AG04449 (cell line): ENCODE measurements around the gene GRAMD4.

Experiments
- CTCF ChIA-PET: fragments of 350-600 bp; formaldehyde crosslinking; extraction: SDS; loops from one replicate; lab custom pipeline; 2021; ENCODE audit warnings: antibody characterized with exemption; lab: Yijun Ruan, JAX
- POLR2A ChIA-PET: fragments of 400-600, 350-600 bp; formaldehyde crosslinking; extraction: SDS; loops from one replicate; lab custom pipeline; 2020; ENCODE audit warnings: antibody characterized with exemption, inconsistent platforms; lab: Yijun Ruan, JAX
- DNase-seq: peaks from one replicate; pipeline ENCODE4 v3.0.0-alpha.2; 2010; ENCODE audit warnings: low read depth, low spot score
- H3K4me3 ChIP-seq: 2 replicates; pipeline ENCODE4 v1.5.1; 2011; ENCODE audit warnings: low read depth, mild to moderate bottlenecking, control low read depth, low read length
- CTCF ChIP-seq: IDR thresholded peaks from one replicate; pipeline ENCODE4 v1.5.1; 2011; ENCODE audit warnings: mild to moderate bottlenecking, moderate library complexity, low read length, control low read depth, inconsistent platforms; ENCODE audit not compliant: insufficient read depth; ENCODE audit errors: missing control alignments

Gene GRAMD4

GRCh38 chr22:46583571-46583970 is 36.6 kb upstream of the GRAMD4 start:
- CTCF ChIA-PET, result interaction anchor here (4.3 kb wide), 1 partner anchor 21 kb away, joined by 16 read pairs; no protein-coding TSS in a partner anchor
- POLR2A ChIA-PET, result no interaction called here
- no peak for TF ChIP-seq CTCF
- H3K4me3 ChIP-seq, result no peak overlapping the region
- no peak for DNase-seq

DNA sequence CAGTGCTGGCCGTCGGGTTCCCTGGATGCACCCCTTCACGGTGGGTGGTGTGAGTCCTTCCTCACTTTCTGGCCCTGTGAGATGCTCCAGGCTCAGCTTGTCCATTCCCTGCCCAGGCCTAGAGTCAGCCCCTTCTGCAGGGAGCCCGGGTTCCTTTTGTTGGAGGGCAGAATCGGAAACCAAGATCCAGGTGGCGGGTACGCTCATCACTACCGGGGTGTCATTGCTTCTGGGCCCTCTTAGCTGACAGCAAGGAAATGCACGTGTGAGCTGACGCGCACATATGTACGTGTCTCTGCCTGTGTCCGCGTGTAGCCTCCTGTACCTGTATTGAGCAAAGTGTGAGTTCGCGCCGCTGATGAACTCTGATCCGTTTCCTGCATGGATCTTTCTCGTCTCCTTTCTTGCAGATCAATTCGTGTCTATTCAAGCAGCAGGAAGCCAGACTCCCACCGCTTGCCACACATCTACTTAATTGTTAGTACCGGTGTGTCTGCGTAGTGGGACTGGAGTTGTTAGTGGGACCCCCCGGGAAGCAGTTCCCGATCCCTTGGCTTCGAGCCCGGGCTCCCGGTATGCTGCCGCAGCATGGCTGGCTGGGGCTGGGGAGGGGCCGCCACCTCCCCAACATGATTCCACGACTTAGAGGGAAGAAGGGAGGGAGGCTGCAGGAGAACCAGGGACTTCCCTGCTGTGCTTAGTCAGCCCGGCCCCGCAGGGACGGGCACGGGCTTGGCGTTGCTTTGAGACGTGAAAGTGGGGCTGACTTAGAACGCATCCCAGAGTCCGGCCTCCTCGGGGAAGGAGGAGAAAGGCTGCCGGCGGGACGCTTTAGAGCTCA is 35.9 kb upstream of the GRAMD4 start:
- peak; percentile 9 for DNase-seq
- POLR2A ChIA-PET, result no interaction called here
- TF ChIP-seq CTCF, result no peak
- CTCF ChIA-PET, result interaction anchor here (1.5 kb wide), 1 partner anchor 21 kb away, joined by 3 read pairs; no protein-coding TSS in a partner anchor
- H3K4me3 ChIP-seq, result peak overlapping the region; percentile 6; the same call in 1 of the 2 replicates

DNA sequence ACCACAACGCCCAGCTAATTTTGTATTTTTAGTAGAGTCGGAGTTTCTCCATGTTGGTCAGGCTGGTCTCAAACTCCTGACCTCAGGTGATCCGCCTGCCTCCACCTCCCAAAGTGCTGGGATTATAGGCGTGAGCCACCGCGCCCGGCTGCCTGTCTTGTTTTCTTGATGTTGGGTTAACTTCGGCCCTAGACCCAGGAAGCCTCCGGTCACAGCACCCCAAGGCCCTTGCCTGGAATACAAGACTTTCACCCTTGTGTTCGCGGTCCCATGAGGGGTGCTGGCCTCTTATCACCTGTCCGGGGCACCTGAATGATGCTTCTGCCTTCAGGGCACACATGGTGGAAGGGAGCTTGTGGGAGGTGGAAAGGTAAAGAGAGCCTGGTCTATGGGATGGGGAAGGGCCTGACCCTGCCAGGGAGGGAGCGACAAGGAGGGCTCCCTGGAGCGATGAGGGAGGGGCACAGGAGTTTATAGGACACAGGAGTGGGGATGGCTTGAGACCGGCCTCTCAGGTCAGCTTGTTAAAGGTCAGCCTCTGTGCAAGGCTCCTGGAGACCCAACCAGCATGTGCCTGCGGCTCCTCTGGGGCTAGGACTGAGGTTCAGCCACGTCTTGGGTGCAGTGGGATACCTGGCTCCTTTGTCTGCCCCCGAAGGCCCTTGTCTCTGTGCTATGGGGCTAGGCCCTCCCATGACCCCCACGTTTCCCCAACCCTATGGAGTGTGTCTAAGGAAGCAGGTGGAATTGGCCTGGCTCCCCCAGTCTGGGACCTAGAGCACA is 34.7 kb upstream of the GRAMD4 start:
- POLR2A ChIA-PET, result no interaction called here
- CTCF ChIA-PET, result interaction anchor here (1.2 to 1.5 kb wide), 2 partner anchors 22 to 218 kb away, joined by 3 read pairs; no protein-coding TSS in a partner anchor
- no peak overlapping the region for H3K4me3 ChIP-seq

GRCh38 chr22:46586123-46586519 is 34.1 kb upstream of the GRAMD4 start:
- CTCF ChIA-PET, result interaction anchor here (1.2 kb wide), 1 partner anchor 218 kb away, joined by 3 read pairs; no protein-coding TSS in a partner anchor
- H3K4me3 ChIP-seq, result no peak overlapping the region
- no peak for TF ChIP-seq CTCF
- POLR2A ChIA-PET, result no interaction called here
- no peak for DNase-seq

More for the DNA sequence above, 34.7 kb upstream of the GRAMD4 start:
- TF ChIP-seq CTCF, result no peak
- DNase-seq, result no peak

- ChIA-PET POLR2A (no interaction called here), CTCF (interaction anchor here (1.2 kb wide), 1 partner anchor 219 kb away, joined by 3 read pairs; no protein-coding TSS in a partner anchor)
- TF ChIP-seq CTCF, result no peak
- H3K4me3 ChIP-seq, result no peak overlapping the region
- DNase-seq, result no peak
These were observed 33.6 kb upstream of the GRAMD4 start for GRCh38 chr22:46586531-46587011.
